Measurements from ENCODE around the gene PKNOX1.
"Not testable (repeated sequence)": the region's sequence is repeated elsewhere in the genome, so short reads cannot be mapped to it uniquely, and the experiment has no call there.

The PKNOX1 gene

DNA sequence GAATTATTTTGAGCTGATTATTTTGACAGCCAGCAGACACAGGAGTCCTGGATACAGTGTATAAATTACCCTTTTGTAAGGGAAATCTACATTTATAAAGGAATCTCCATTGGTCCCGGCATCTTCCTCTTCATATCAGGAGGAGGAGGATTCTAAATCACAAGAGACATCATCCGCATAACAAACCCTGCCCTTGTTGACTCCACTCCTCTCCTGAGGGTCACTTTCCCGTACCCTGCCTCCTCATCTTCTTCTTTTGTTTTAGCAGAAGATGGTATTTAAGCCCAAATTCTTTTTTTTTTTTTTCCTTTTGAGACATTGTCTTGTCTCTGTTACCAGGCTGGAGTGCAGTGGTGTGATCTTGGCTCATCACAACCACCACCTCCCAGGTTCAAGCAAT lies 14.6 kb upstream of the PKNOX1 start:
- Histone ChIP-seq H3K4me1 (ENCODE audit: control insufficient read depth, low read depth, low read length) (peaks cover 19% of the 10 kb centered on the region), H3K4me3 (ENCODE audit: low read length) (no peak overlapping the region), H3K9me3 (ENCODE audit: control insufficient read depth, low read depth, low read length) (no peaks in the 10 kb centered on the region), H3K36me3 (ENCODE audit: control insufficient read depth, low read depth, low read length) (no peaks in the 10 kb centered on the region), H3K27ac (ENCODE audit: low read length) (peak overlapping the region; percentile 88), H3K9ac (ENCODE audit: low read length) (peak overlapping the region; percentile 28), H3K27me3 (ENCODE audit: control insufficient read depth, insufficient read depth, low read length) (no peaks in the 10 kb centered on the region)

DNA sequence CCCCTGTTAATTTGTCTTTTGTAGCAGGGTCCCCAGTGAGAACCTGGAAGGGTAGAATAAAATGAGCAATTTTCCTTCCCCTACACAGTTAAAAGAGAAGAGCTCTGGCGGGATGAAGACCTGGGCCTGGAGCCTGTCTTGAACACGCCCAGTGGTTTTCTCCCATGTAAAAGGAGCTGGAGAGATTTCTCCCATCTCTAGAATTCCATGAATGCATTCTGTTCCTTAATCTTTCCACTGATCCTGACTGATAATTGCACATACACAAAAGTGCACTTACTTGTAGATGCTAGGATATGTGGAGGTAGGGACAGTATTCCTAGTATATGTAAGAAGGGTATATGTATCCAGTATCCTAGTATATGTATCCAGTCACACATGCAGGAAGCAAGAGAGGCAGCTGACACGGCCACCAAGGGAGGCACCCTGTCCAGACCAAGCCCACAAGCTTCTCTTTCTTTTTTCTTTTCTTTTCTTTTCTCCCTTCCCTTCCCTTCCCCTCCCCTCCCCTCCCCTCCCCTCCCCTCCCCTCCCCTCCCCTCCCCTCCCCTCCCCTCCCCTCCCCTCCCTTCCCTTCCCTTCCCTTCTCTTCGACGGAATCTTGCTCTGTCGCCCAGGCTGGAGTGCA lies 11.9 kb upstream of the PKNOX1 start:
- Histone ChIP-seq H3K27me3 (ENCODE audit: control insufficient read depth, insufficient read depth, low read length) (no peaks in the 10 kb centered on the region), H3K27ac (ENCODE audit: low read length) (peak overlapping the region; percentile 57), H3K4me3 (ENCODE audit: low read length) (no peak overlapping the region), H3K36me3 (ENCODE audit: control insufficient read depth, low read depth, low read length) (no peaks in the 10 kb centered on the region), H3K9ac (ENCODE audit: low read length) (no peak overlapping the region), H3K9me3 (ENCODE audit: control insufficient read depth, low read depth, low read length) (no peaks in the 10 kb centered on the region), H3K4me1 (ENCODE audit: control insufficient read depth, low read depth, low read length) (peaks cover 3% of the 10 kb centered on the region)

- Histone ChIP-seq H3K9me3 (ENCODE audit: control insufficient read depth, low read depth, low read length) (no peaks in the 10 kb centered on the region), H3K36me3 (ENCODE audit: control insufficient read depth, low read depth, low read length) (no peaks in the 10 kb centered on the region), H3K9ac (ENCODE audit: low read length) (no peak overlapping the region), H3K27me3 (ENCODE audit: control insufficient read depth, insufficient read depth, low read length) (no peaks in the 10 kb centered on the region), H3K4me1 (ENCODE audit: control insufficient read depth, low read depth, low read length) (no peaks in the 10 kb centered on the region), H3K27ac (ENCODE audit: low read length) (no peak overlapping the region), H3K4me3 (ENCODE audit: low read length) (no peak overlapping the region)
Observed at GRCh38 chr21:42964086-42964485, 10.3 kb upstream of the PKNOX1 start.

DNA sequence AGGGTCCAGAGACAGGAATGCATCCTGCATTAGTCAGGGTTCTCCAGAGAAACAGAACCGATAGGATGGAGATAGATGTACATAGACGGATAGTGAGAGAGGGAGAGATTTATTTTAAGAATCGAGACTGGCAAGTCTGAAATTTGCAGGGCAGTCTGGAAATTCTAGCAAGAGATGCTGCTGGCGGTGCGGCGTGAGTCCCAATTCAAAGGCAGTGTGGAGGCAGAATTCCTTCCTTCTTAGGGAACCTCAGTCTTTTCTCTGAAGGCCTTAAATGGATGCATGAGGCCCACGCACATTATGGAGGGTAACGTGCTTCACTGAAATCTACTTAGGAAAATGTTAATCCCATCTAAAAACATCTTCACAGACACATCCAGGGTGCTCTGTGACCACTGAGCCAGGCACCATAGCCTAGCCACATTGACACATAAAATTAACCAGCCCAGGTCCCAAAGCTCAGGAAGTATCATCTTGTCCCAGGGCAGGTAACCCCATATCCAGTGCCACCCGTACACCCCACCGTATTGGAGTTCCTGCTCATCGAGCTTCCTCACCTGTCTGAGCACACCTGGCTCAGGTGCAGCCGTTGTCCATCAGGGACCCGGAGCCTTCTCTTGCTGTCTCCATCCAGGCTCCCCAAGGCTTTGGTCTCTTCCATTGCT lies 9.7 kb upstream of the PKNOX1 start:
- H3K27me3 ChIP-seq (ENCODE audit: control insufficient read depth, insufficient read depth, low read length) = no peaks in the 10 kb centered on the region
- H3K9me3 ChIP-seq (ENCODE audit: control insufficient read depth, low read depth, low read length) = no peaks in the 10 kb centered on the region
- H3K4me3 ChIP-seq (ENCODE audit: low read length) = no peak overlapping the region
- no peak overlapping the region for H3K9ac ChIP-seq (ENCODE audit: low read length)
- no peaks in the 10 kb centered on the region for H3K36me3 ChIP-seq (ENCODE audit: control insufficient read depth, low read depth, low read length)
- no peaks in the 10 kb centered on the region for H3K4me1 ChIP-seq (ENCODE audit: control insufficient read depth, low read depth, low read length)
- H3K27ac ChIP-seq (ENCODE audit: low read length) = no peak overlapping the region

- no peak overlapping the region for H3K27ac ChIP-seq (ENCODE audit: low read length)
- no peak overlapping the region for H3K9ac ChIP-seq (ENCODE audit: low read length)
- no peaks in the 10 kb centered on the region for H3K36me3 ChIP-seq (ENCODE audit: control insufficient read depth, low read depth, low read length)
- no peaks in the 10 kb centered on the region for H3K27me3 ChIP-seq (ENCODE audit: control insufficient read depth, insufficient read depth, low read length)
- H3K4me1 ChIP-seq (ENCODE audit: control insufficient read depth, low read depth, low read length) = no peaks in the 10 kb centered on the region
- H3K4me3 ChIP-seq (ENCODE audit: low read length) = no peak overlapping the region
- no peaks in the 10 kb centered on the region for H3K9me3 ChIP-seq (ENCODE audit: control insufficient read depth, low read depth, low read length)
Observed at GRCh38 chr21:42965211-42965560, 9.2 kb upstream of the PKNOX1 start.

- H3K27me3 ChIP-seq (ENCODE audit: control insufficient read depth, insufficient read depth, low read length); H3K36me3 ChIP-seq (ENCODE audit: control insufficient read depth, low read depth, low read length); H3K4me3 ChIP-seq (ENCODE audit: low read length): not testable (repeated sequence)
Observed at GRCh38 chr21:42967616-42968015, 6.7 kb upstream of the PKNOX1 start.

DNA sequence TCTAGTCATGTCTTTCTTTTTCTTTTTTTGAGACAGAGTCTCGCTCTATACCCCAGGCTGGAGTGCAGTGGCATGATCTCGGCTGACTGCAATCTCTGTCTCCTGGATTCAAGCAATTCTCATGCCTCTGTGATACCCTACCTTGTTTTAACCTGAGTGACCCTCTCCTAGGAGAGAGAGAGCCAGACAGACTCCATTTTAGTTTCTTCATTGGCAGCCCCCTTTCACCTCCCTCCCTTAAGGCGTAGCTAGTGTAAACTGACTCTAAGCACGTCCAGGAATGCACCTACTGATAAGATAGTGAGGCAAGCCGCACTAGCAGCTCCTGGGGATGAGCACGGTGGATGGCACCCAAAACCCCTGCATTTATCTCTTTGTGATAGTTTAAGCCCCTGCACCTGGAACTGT lies 5.2 kb upstream of the PKNOX1 start:
- no peak overlapping the region for H3K9ac ChIP-seq (ENCODE audit: low read length)
- peaks cover 23% of the 10 kb centered on the region for H3K4me1 ChIP-seq (ENCODE audit: control insufficient read depth, low read depth, low read length)

More at GRCh38 chr21:42967616-42968015, 6.7 kb upstream of the PKNOX1 start:
- H3K9ac ChIP-seq (ENCODE audit: low read length); H3K9me3 ChIP-seq (ENCODE audit: control insufficient read depth, low read depth, low read length); H3K27ac ChIP-seq (ENCODE audit: low read length): not testable (repeated sequence)
- peaks cover 14% of the 10 kb centered on the region for H3K4me1 ChIP-seq (ENCODE audit: control insufficient read depth, low read depth, low read length)

GRCh38 chr21:42970946-42971653 lies 3.3 kb upstream of the PKNOX1 start:
- H3K27ac ChIP-seq (ENCODE audit: low read length) = no peak overlapping the region
- H3K36me3 ChIP-seq (ENCODE audit: control insufficient read depth, low read depth, low read length) = no peaks in the 10 kb centered on the region
- H3K4me1 ChIP-seq (ENCODE audit: control insufficient read depth, low read depth, low read length) = peaks cover 27% of the 10 kb centered on the region
- no peaks in the 10 kb centered on the region for H3K9me3 ChIP-seq (ENCODE audit: control insufficient read depth, low read depth, low read length)
- H3K9ac ChIP-seq (ENCODE audit: low read length) = no peak overlapping the region
- H3K27me3 ChIP-seq (ENCODE audit: control insufficient read depth, insufficient read depth, low read length) = no peaks in the 10 kb centered on the region
- no peak overlapping the region for H3K4me3 ChIP-seq (ENCODE audit: low read length)

More for the DNA sequence above, 5.2 kb upstream of the PKNOX1 start:
- H3K36me3 ChIP-seq (ENCODE audit: control insufficient read depth, low read depth, low read length) = no peaks in the 10 kb centered on the region
- no peaks in the 10 kb centered on the region for H3K9me3 ChIP-seq (ENCODE audit: control insufficient read depth, low read depth, low read length)
- H3K27ac ChIP-seq (ENCODE audit: low read length) = no peak overlapping the region
- no peaks in the 10 kb centered on the region for H3K27me3 ChIP-seq (ENCODE audit: control insufficient read depth, insufficient read depth, low read length)
- no peak overlapping the region for H3K4me3 ChIP-seq (ENCODE audit: low read length)

DNA sequence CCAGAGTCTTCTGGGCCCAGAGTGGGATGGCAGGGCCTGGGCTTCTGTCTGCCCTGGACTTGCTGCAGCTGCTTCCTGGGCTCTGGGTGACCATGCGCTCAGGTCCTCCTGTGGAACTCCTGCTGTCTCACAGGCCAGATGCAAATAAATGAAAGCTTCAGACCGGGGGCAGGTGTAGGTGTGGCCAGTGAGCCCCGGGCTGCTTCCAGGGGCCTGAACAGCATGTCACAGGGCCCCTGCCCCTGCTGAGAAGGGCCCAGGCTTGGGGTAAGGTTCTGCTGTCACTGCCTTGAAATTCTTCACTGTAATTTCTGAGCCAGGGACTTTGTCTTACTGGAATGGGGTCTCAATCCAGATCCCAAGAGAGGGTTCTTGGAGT lies 2.5 kb upstream of the PKNOX1 start:
- H3K27ac ChIP-seq (ENCODE audit: low read length) = no peak overlapping the region

GRCh38 chr21:42973309-42973990 lies 912 bp upstream of the PKNOX1 start:
- Histone ChIP-seq H3K9ac (ENCODE audit: low read length) (peak overlapping the region; percentile 52), H3K4me3 (ENCODE audit: low read length) (peak overlapping the region; percentile 49), H3K27me3 (ENCODE audit: control insufficient read depth, insufficient read depth, low read length) (no peaks in the 10 kb centered on the region), H3K9me3 (ENCODE audit: control insufficient read depth, low read depth, low read length) (no peaks in the 10 kb centered on the region), H3K4me1 (ENCODE audit: control insufficient read depth, low read depth, low read length) (peaks cover 40% of the 10 kb centered on the region), H3K27ac (ENCODE audit: low read length) (peak overlapping the region; percentile 78), H3K36me3 (ENCODE audit: control insufficient read depth, low read depth, low read length) (peaks cover 14% of the 10 kb centered on the region)

More for the DNA sequence above, 2.5 kb upstream of the PKNOX1 start:
- no peak overlapping the region for H3K4me3 ChIP-seq (ENCODE audit: low read length)
- H3K4me1 ChIP-seq (ENCODE audit: control insufficient read depth, low read depth, low read length) = peaks cover 35% of the 10 kb centered on the region
- no peaks in the 10 kb centered on the region for H3K9me3 ChIP-seq (ENCODE audit: control insufficient read depth, low read depth, low read length)
- H3K36me3 ChIP-seq (ENCODE audit: control insufficient read depth, low read depth, low read length) = peaks cover 6% of the 10 kb centered on the region
- H3K27me3 ChIP-seq (ENCODE audit: control insufficient read depth, insufficient read depth, low read length) = no peaks in the 10 kb centered on the region
- no peak overlapping the region for H3K9ac ChIP-seq (ENCODE audit: low read length)
